HUDEP-2 (cell line): ENCODE measurements around the gene LMAN2.

Source experiments
- DNase-seq, 76 experiments: peaks; one replicate each; lab custom pipeline; 2025; ENCODE audit not compliant: unreplicated experiment in 76 of 76; lab: John Stamatoyannopoulos, UW

LMAN2 gene

DNA sequence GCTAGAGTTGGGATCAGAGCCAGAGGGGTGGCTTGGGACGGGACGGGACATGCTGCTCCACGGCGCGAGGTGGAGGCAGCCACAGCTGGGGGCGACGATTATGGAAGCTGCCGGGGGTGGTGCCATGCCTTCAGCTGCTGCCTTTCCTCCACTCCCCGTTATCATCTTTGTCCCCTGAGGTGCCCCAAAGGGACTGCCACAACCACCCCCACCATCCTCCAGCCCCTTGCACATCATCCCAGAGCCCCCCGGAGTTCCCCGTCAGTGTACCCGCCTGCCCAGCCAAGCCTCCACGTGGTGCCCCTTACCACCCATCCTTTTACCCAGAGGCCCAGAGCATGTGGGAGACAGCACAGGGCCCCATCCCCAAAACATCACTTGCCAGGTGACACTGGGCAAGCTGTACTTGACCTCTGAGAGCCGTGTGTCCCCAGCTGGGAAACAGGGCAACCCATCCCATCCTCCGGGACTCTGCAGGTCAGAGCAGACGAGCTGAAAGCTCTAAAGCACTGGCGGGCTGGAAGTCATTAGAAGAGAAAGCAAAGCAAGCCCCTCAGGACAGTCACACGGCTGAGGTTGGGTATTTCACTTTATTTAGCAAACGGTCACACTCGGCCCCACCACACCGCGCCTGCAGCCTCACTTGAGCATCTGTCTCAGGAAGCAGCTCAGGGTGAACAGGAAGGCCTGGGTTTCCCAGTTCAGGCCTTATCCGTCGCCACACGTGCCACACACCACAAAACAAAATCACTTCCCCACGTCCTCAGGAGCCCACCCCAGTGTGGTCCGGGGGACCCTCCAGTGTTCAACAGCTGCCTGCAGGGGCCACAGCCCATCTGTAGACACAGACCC, 20.3 kb downstream of the LMAN2 start:
- DNase-seq, result no peak

GRCh38 chr5:177329883-177330282, 21.6 kb downstream of the LMAN2 start:
- no peak for DNase-seq

DNA sequence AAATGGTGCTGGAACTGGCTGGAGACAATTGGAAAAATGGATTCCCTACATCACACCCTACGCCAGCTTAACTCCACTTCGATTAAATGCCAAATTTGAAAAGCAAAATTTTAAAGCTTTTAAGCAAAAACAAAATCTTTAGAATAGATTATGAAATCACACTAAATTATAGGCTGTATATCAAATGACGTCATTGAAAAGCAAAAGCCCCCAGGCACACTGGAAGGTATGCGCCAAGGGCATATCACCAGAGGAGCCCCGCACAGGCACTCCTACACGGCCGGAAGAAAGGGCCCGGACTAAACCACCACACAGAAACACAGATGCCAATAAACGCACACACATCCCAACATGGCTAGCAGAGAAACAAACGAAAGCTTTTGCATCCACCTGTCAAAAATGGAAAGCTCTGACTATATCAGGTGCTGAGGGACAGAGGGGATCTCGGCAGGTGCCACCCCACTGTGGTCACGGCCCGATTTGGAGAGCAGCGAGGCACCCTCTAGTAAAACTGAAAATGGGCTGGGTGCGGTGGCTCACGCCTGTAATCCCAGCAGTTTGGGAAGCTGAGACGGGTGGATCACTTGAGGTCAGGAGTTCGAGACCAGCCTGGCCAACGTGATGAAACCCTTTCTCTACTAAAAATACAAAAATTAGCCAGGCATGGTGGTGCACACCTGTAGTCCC, 22.8 kb downstream of the LMAN2 start:
- no peak for DNase-seq

DNA sequence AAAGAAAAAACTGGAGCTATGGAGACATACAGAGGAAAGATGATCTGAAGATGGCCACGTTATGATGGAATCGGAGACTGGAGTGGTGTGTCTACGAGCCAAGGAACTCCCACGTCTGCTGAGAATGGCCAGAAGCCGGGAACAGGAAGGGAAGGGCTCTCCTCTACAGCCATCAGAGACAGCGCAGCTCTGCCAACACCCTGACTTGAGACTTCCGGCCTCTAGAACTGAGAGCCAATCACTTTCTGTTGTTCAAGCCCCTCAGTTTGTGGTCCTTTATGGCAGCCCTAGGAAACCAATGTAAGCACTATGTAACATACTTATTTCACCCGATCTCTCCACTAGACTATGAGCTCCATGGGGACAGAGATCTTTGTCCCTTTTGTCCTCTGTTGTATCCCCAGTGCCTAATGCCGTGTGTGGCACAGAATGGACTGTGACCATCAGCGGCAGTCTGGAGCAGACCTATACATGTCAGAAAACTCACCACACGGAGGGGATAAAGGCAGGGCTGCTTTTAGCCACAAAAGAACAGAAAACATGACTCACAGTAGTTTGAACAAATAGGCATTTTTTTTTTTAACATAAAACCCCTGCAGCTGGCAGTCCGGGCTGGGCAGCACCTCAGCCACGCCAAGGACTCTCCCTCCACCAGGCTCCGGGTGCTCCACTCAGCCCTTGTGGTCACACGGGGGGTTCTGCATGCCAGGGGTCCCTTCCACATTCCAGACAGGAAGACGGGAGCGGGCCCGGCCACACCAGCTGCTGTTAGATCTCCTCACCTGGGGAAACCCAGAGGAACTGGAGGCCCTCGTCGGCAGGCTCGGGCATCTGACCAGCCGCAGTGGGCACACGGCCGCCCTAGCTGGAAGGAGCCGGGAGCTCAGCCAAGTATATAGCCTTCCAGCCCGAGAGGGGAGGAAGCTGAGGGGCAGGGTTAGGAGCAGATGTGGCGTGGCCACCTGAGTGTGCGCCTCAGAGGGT, 23.6 kb downstream of the LMAN2 start:
- no peak for DNase-seq

DNA sequence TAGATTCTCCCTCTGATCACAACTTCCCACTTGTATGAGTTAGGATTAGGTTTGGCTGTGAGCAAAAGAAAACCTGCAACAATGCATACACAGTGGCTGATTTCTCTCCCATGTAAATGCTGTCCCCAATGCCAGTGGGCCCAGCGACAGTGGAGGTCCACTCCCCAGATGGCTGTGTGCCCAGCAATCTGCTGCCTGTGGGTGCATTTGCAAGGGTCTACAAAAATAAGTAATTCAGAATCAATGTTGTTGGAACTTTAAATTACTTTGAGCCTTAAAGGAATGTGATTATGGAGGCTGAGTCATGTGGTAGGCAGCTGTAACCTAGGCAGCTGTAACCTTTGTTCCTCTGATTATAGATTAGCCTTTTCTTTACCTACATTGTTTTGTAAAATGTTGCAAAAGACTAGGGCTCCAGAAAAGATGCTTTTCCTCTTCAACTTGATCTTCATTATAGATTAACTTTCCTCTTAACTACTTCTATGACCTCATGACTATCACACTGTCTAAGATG, 25.5 kb downstream of the LMAN2 start:
- no peak for DNase-seq

DNA sequence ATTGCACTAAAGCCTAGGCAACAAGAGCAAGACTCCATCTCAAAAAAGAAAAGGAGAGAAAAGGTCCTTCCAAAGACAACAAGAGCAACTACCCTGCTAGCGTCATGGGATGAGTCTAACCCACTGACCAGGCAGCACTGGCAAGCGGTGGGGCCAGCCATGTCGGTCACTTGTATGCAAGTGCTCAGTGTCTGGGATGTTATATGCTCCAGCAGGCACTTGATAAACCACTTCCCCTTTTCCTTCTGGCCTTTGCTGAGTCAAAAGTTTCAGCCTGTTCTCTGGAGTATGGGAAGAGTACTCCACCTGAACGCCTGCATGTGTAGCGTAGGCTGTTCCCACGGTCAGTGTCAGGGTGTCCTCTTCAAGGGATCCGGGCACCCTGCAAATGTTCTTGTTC, 30.6 kb downstream of the LMAN2 start:
- DNase-seq, result peak in 1 of 76 experiments; percentile 11

DNA sequence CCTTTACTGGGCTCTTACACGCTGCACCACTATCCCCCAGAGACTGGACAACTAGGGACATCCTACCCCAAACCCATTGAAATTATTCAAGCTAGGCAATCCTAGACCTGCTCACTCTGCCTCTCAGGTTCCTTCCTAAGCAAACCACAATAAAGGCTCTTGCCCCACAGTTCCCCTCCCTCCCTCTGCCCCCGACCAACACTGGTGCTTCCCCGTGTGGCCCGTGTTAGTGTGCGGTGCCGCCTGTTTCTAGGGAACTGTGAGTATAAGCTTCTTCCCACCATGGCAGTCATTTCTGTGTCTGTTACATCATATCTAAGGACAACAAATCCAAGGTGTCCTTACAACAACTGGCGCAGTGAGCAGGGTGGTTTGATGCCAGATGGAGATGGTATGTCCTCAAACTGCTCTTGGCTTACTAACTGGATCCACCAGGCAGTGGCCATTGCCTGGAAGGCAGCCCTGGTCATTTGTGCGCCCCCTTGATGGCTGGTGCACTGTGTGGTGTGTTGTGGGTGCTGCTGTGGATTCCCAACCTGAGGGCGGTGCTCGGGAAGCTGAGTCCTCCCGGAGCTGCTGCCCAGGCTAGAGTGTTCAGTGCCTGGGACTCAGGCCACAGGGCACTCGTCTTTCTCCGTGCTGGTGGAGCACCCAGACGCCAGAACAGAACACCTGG, 31.4 kb downstream of the LMAN2 start:
- no peak for DNase-seq

GRCh38 chr5:177317959-177318377, 33.5 kb downstream of the LMAN2 start:
- peak in 66 of 76 experiments; percentile 16 to 78 (median 52) for DNase-seq

- DNase-seq, result no peak
Measured at GRCh38 chr5:177316005-177316404, 35.5 kb downstream of the LMAN2 start.

GRCh38 chr5:177315411-177315810, 36.1 kb downstream of the LMAN2 start:
- DNase-seq, result no peak

- no peak for DNase-seq
Measured at GRCh38 chr5:177314376-177315342, 36.8 kb downstream of the LMAN2 start.

- DNase-seq, result no peak
Measured at GRCh38 chr5:177313561-177314259, 37.8 kb downstream of the LMAN2 start.

- DNase-seq, result peak in 59 of 76 experiments; percentile 6 to 94 (median 46)
Measured at GRCh38 chr5:177312649-177313181, 38.8 kb downstream of the LMAN2 start.

DNA sequence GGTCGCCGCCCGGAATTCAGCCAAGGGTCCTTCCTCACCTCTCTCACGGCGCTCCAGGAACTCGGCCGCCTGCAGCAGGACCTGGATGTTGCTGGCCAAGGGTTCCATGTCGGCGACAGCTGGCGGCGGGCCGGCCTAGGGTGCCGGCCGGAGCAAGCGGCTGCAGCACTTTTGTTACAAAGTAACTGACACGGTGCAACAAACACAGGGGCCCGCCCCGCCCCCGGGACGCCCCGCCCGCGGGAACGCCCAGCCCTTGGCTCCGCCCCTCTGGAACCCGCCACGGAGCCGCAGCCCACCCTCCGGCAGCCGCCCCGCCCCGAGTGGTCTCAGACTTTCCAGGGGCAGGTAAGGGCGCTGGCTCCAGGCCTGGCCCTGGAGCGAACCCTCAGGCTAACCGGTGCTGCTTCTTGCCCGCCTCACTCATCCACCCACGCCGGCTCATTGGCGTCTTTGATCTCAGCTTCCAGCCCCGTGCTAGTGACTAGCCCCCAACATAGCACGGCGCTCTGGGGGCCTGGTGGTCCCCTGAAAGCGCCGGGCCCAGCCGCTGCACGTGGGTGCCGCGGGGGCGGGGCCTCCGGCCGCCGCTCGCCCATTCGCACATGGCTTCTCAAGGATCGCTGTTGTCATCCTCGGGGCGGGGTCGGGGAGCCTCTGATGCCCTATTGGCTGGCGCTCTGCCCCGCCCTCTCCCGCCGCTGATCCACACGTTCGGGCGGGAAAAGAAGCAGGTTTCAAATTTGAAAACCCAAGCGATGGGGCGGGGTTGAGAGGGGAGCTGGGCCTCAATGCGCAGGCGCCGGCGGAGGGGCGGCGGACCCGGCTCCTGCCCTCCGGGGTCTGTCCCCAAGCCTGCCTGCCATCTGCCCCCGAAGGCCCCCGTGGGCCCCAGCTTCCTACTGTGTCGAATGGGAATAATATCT, 39.5 kb downstream of the LMAN2 start, which contains the start of gene MXD3:
Gene MXD3, minus strand, starts transcription at position 176 of the 926 bp plus-strand sequence. Its CDS starts 68 bp downstream, at position 108.
- DNase-seq, result peak; percentile 74 to 99 (median 96)

DNA sequence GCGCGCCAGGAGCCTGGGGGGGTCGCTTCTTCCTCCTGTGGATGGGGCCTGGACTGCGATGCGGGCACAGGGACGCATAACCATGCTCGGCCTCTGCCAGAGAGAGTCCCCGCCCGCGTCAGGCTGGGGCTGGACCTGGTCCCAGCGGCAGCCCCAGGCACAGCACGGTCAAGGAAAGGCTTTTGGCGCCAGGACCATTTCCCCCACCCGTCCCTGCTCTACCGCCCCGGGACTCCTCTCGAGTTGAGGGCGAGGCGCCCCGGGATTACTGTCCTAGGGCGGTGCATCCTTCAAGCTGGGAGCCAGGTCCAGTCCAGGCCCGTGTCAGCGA, 40.1 kb downstream of the LMAN2 start:
- peak in 9 of 76 experiments; percentile 16 to 50 (median 43) for DNase-seq

GRCh38 chr5:177310757-177311391, 40.6 kb downstream of the LMAN2 start:
- DNase-seq, result peak in 17 of 76 experiments; percentile 6 to 52 (median 18)
